SH-SY5Y (cell line): ENCODE data around the gene IRF2.

Experiments used
- GATA2 ChIP-seq: IDR thresholded peaks from 2 replicates; pipeline ENCODE4 v1.6.1; 2011; ENCODE audit warnings: mild to moderate bottlenecking, low read depth, low read length
- GATA3 ChIP-seq: IDR thresholded peaks from 2 replicates; pipeline ENCODE4 v1.6.1; 2011; ENCODE audit warnings: low read depth, mild to moderate bottlenecking, low read length, moderate library complexity

DNA sequence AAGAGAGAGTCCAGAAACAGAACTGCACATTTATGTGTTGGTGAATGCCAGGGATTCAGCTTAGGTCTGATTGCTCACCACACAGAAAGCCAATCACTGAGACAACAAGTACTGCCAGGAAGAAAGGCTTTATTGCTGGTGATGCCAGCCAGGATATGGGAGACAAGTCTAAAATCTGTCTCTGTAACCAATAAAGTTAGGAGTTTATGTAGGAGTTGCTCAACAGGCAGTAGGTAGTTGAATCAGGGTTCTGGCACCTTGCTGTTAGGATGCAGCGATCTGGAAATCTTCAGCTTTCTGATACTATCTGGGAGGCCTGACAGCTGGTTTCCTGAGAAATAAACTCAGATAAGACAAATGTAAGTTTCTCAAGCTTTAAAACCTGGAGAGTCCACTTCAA is 136.4 kb downstream of the IRF2 start:
- TF ChIP-seq GATA2, result no peak
- TF ChIP-seq GATA3, result no peak
